Measurements from ENCODE around the gene NHERF2. TPM values are rescaled to one million over a fixed set of nuclear protein-coding genes. Genes with fewer than 3 reads are reported as not detected.

The NHERF2 gene
- total and polyA plus RNA-seq, 11 donors = 124 to 496 (median 227) TPM

GRCh38 chr16:2005646-2006045 lies 21.1 kb upstream of the NHERF2 start:
- Histone ChIP-seq H3K27ac (no peak overlapping the region), H3K4me1 (peaks cover 20 to 72% (median 52%) of the 10 kb centered on the region in 12 donors), H3K36me3 (peaks cover 0 to 29% (median 24%) of the 10 kb centered on the region in 9 donors), H3K27me3 (no peaks in the 10 kb centered on the region), H3K9me3 (no peaks in the 10 kb centered on the region), H3K4me3 (no peak overlapping the region)
- DNase-seq = no peak
- 60 to 85% (median 81%) methylated on average over 13 to 21 of the region's 21 CpGs for WGBS, 4 donors
- no peak for ATAC-seq
- TF ChIP-seq CTCF (IDR thresholded peaks at IDR 0.05) = no peak
- no peak for TF ChIP-seq POLR2A (IDR thresholded peaks at IDR 0.05)
- intact Hi-C loops (cut with DNase I) = loop anchor here in 2 of 10 donors (10.0 kb wide), 2 partner anchors 149 to 499 kb away; partner anchors contain the start of gene TRAF7 (in 1 of the 2)

- Histone ChIP-seq H3K27me3 (no peaks in the 10 kb centered on the region), H3K36me3 (peaks cover 0 to 23% (median 18%) of the 10 kb centered on the region in 9 donors), H3K4me1 (peaks cover 20 to 73% (median 52%) of the 10 kb centered on the region in 12 donors), H3K27ac (no peak overlapping the region), H3K9me3 (no peaks in the 10 kb centered on the region), H3K4me3 (no peak overlapping the region)
- DNase-seq (no peak), ATAC-seq (no peak)
- TF ChIP-seq CTCF (IDR thresholded peaks at IDR 0.05) = no peak
- TF ChIP-seq POLR2A (IDR thresholded peaks at IDR 0.05) = no peak
- 89 to 94% (median 91%) methylated on average over 8 of the region's 8 CpGs for WGBS, 4 donors
- intact Hi-C loops (cut with DNase I) = loop anchor here in 2 of 10 donors (10.0 kb wide), 2 partner anchors 148 to 498 kb away; partner anchors contain the start of gene TRAF7 (in 1 of the 2)
These were observed 20.4 kb upstream of the NHERF2 start for GRCh38 chr16:2006317-2006716.

- Histone ChIP-seq H3K36me3 (peaks cover 0 to 13% (median 8%) of the 10 kb centered on the region in 9 donors), H3K27me3 (no peaks in the 10 kb centered on the region), H3K4me3 (peak overlapping the region in 4 of 12 donors; percentile 97 to 100 (median 98)), H3K9me3 (no peaks in the 10 kb centered on the region), H3K27ac (no peak overlapping the region), H3K4me1 (peaks cover 20 to 73% (median 52%) of the 10 kb centered on the region in 12 donors)
- intact Hi-C loops (cut with DNase I) = loop anchor here in 2 of 10 donors (10.0 kb wide), 2 partner anchors 148 to 498 kb away; partner anchors contain the start of gene TRAF7 (in 1 of the 2)
- DNase-seq = peak in 1 of 5 donors; percentile 26
- 78 to 81% (median 81%) methylated on average over 15 to 16 of the region's 16 CpGs for WGBS, 4 donors
- ATAC-seq = no peak
- TF ChIP-seq CTCF (IDR thresholded peaks at IDR 0.05) (no peak), POLR2A (IDR thresholded peaks at IDR 0.05) (no peak)
These were observed 19.4 kb upstream of the NHERF2 start for GRCh38 chr16:2007081-2007836.

GRCh38 chr16:2008009-2008526 lies 18.6 kb upstream of the NHERF2 start:
- H3K27ac ChIP-seq = peak overlapping the region in 3 of 12 donors; percentile 88 to 89 (median 88)
- intact Hi-C loops (cut with DNase I) = loop anchor here in 2 of 10 donors (2.0 to 10.0 kb wide), 3 partner anchors 23 to 497 kb away; partner anchors contain the start of genes GFER (in 1 of the 2) and TRAF7 (in 1 of the 2)
- WGBS, 4 donors = 48 to 59% (median 53%) methylated on average over 10 to 15 of the region's 15 CpGs
- no peaks in the 10 kb centered on the region for H3K27me3 ChIP-seq
- ATAC-seq = no peak
- H3K4me1 ChIP-seq = peaks cover 20 to 72% (median 52%) of the 10 kb centered on the region in 12 donors
- DNase-seq = peak in 2 of 5 donors; percentile 24 to 39
- no peaks in the 10 kb centered on the region for H3K9me3 ChIP-seq
- H3K4me3 ChIP-seq = peak overlapping the region in 9 of 12 donors; percentile 69 to 100 (median 97)
- TF ChIP-seq POLR2A (IDR thresholded peaks at IDR 0.05) (no peak), CTCF (IDR thresholded peaks at IDR 0.05) (no peak)
- peaks cover 0 to 5% (median 2%) of the 10 kb centered on the region in 9 donors for H3K36me3 ChIP-seq
